Heart left ventricle (tissue), 16 donors: ENCODE results near the gene PPP1R2. TPM values are rescaled to one million over a fixed set of nuclear protein-coding genes. Genes with fewer than 3 reads are reported as not detected.

Source experiments
- ATAC-seq, 4 donors: fragments of 200-7000 bp; cut with Tn5 transposase; one replicate each; pipeline ENCODE4 v1.9.1; 2020 to 2022; ENCODE audit warnings: moderate library complexity in 4 of 4, mild to moderate bottlenecking in 3 of 4, moderate number of reproducible peaks in 1 of 4
- DNase-seq, 5 donors: peaks; one replicate each; pipeline ENCODE4 v3.0.0-alpha.2; 2020
- H3K27ac ChIP-seq, 12 donors: fragments of 200-600 bp; sonication (generic) in 4 of 12; one replicate each; pipeline versions ENCODE4 v1.5.0 to v1.8.0; 2016 to 2022; ENCODE audit warnings: mild to moderate bottlenecking in 2 of 12
- H3K27me3 ChIP-seq, 9 donors: fragments of 200-600 bp; sonication (generic) in 2 of 9; one replicate each; pipeline versions ENCODE4 v1.5.1 to v1.8.0; 2016 to 2022; ENCODE audit warnings: mild to moderate bottlenecking in 3 of 9
- H3K36me3 ChIP-seq, 9 donors: fragments of 200-600 bp; sonication (generic) in 2 of 9; one replicate each; pipeline versions ENCODE4 v1.5.0 to v1.8.0; 2018 to 2022; ENCODE audit warnings: mild to moderate bottlenecking in 2 of 9
- H3K4me1 ChIP-seq, 12 donors: fragments of 200-600 bp; sonication (generic) in 4 of 12; one replicate each; pipeline versions ENCODE4 v1.5.0 to v1.8.0; 2016 to 2022; ENCODE audit warnings: mild to moderate bottlenecking in 3 of 12
- H3K4me3 ChIP-seq, 12 donors: fragments of 200-600 bp; sonication (generic) in 4 of 12; one replicate each; pipeline versions ENCODE4 v1.5.0 to v1.8.0; 2017 to 2022; ENCODE audit warnings: mild to moderate bottlenecking in 9 of 12, moderate library complexity in 4 of 12
- H3K9me3 ChIP-seq, 12 donors: fragments of 200-600 bp; sonication (generic) in 4 of 12; one replicate each; pipeline versions ENCODE4 v1.5.0 to v1.8.0; 2016 to 2022; ENCODE audit warnings: mild to moderate bottlenecking in 1 of 12
- CTCF ChIP-seq, 12 donors: fragments of 200-600 bp; sonication (generic) in 4 of 12; IDR thresholded peaks; one replicate each; pipeline versions ENCODE4 v1.5.0 to v1.8.0; 2018 to 2022; ENCODE audit warnings: antibody characterized with exemption in 12 of 12, mild to moderate bottlenecking in 5 of 12
- POLR2A ChIP-seq, 2 donors: fragments of 450-650 bp; IDR thresholded peaks; one replicate each; pipeline ENCODE4 v1.6.1; 2017; ENCODE audit warnings: antibody characterized with exemption in 2 of 2, mild to moderate bottlenecking in 2 of 2, moderate library complexity in 2 of 2
- WGBS, 4 donors: extraction: QIAGEN DNeasy Blood & Tissue Kit in 2 of 4; methylation state at CpG; one replicate each; pipeline versions ENCODE4 v1.1.5 to v1.1.7; 2013 to 2018; 5-methylcytosine and 5-hydroxymethylcytosine counted together
- intact Hi-C, 10 donors: fragments of 100-400 bp; cut with DNase I; formaldehyde crosslinking; loops; one replicate each; pipeline versions ENCODE4 v1.11.1 to v1.14.2; 2022
- polyA plus RNA-seq, 2 donors: library from polyadenylated mRNA; stranded (reverse); fragments of 200-250 nt; gene quantifications; one replicate each; pipeline ENCODE4 v1.2.3, GENCODE V29; 2013
- total RNA-seq, 9 donors: library from RNA; depleted of rRNA in 2 of 9; stranded (reverse); fragments of >200 nt in 2 of 9; fragmentation: NEBNext Ultra II Directional in 3 of 9; extraction: Animal tissue kit (Norgen Biotek cat#: 25700) in 3 of 9; gene quantifications; one replicate each; pipeline versions ENCODE4 v1.1.0 to v1.2.4, GENCODE V29; 2016 to 2023
- donor health status: ischemic (EF 13 %, LVEDD 7.1; RV severe dilation, severe dysfunction).
- donor health status: healthy with polysubstance abuse.
- donor health status: DM: no; HTN: yes; CAD: no.
- donor health status: DM: no; HTN: no; CAD: no.
- donor health status: ischemic (EF 25% LVEDD 6.9; RV normal size, moderate dysfunction).
- donor health status: ischemic (EF 25% LVEDD 5.7; RV mildly dilated, moderate dysfunction).
- donor health status: healthy.
- donor health status: DM: yes; HTN: yes; CAD: no.
- donor health status: ischemic (EF 35%, LVEDD 5.7; RV mildly dilated, moderate dysfunction).
- donor health status: nonischemic (EF 11% LVEDD 7.7; RV severe dilation, severe dysfunction).
- donor health status: DM: yes; HTN: yes; CAD: no.
- donor health status: PGD.
- donor health status: ischemic (EF 29% LVEDD 5.4; RV normal size, mild dysfunction).
- donor health status: nonischemic (EF 23%, LVEDD 6.1; RV moderate dilation, normal function).

The PPP1R2 gene
- total and polyA plus RNA-seq, 11 donors: 16.8 to 63.6 (median 43.9) TPM

DNA sequence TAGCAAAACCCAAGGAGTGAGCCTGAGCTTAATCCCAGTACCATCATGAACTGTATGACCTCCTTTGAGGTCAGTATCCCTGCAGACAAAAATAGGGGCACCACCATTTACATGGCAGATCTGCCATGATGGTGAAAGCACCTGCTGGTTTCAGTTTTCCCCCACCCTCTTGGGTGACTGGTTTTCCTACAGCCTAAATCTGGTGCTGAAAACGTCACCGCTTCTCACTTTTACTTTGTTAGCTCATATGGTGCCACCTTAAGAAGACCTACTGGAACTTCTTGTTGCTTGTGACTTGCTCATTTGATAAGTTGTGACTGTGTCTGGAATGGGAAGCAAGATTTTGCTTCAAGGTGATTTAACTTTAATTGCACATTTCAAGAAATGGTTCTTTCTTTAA is 5.1 kb downstream of the PPP1R2 start:
- intact Hi-C loops: no loop called here
- Histone ChIP-seq H3K27me3 (no peaks in the 10 kb centered on the region), H3K36me3 (no peaks in the 10 kb centered on the region), H3K4me3 (no peak overlapping the region), H3K9me3 (no peaks in the 10 kb centered on the region), H3K27ac (no peak overlapping the region), H3K4me1 (peaks cover 3 to 65% (median 44%) of the 10 kb centered on the region in 12 donors)
- ATAC-seq (no peak), DNase-seq (no peak)
- TF ChIP-seq CTCF (IDR thresholded peaks at IDR 0.05): no peak
- no peak for TF ChIP-seq POLR2A (IDR thresholded peaks at IDR 0.05)
- WGBS, 4 donors: 64 to 75% (median 69%) methylated on average over 2 of the region's 2 CpGs

GRCh38 chr3:195535293-195535692 is 7.8 kb downstream of the PPP1R2 start:
- ATAC-seq (no peak), DNase-seq (no peak)
- Histone ChIP-seq H3K27ac (no peak overlapping the region), H3K27me3 (no peaks in the 10 kb centered on the region), H3K4me3 (no peak overlapping the region), H3K36me3 (no peaks in the 10 kb centered on the region), H3K4me1 (peaks cover 0 to 62% (median 34%) of the 10 kb centered on the region in 12 donors), H3K9me3 (no peaks in the 10 kb centered on the region)
- no peak for TF ChIP-seq POLR2A (IDR thresholded peaks at IDR 0.05)
- no peak for TF ChIP-seq CTCF (IDR thresholded peaks at IDR 0.05)
- intact Hi-C loops: no loop called here
- WGBS, 4 donors: 78 to 87% (median 82%) methylated on average over 5 of the region's 5 CpGs

DNA sequence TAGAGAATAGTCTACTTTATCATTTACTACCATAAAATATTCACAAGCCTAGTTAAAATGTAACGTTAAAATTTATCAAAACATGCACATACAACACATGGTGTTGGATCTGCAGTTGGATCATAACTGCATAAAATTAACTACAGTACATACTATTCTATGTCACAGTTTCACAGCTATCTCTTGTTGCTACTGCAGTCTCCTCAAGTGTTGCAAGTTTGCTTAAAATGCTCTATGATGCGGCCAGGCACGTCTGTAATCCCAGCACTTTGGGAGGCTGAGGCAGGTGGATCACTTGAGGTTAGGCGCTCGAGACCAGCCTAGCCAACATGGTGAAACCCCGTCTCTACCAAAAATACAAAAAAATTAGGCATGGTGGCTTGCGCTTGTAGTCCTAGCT is 10.3 kb downstream of the PPP1R2 start:
- peaks cover 0 to 38% (median 15%) of the 10 kb centered on the region in 12 donors for H3K4me1 ChIP-seq

DNA sequence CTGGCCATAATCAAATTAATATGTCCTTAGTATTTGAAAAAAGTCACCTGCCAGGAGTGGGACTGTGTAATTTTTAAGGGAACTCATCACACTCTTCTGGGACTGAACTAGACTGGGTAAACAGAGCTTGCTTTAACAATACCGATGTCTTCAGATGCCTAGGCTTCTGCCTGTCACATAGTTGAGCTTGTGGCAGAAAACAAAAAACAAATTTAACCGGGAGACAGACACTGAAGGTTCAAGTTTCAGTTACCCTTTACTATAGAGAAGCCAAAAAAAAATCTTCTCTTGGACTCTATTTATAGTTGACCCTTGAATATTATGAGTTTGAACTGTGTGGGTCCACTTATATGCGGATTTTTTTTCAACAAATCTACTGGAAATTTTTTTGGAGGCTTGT is 10.8 kb downstream of the PPP1R2 start:
- ATAC-seq: no peak
- Histone ChIP-seq H3K27ac (no peak overlapping the region), H3K4me3 (no peak overlapping the region), H3K36me3 (peaks cover 0 to 22% (median 7%) of the 10 kb centered on the region in 9 donors), H3K4me1 (peaks cover 0 to 34% (median 14%) of the 10 kb centered on the region in 12 donors), H3K27me3 (no peaks in the 10 kb centered on the region), H3K9me3 (no peaks in the 10 kb centered on the region)
- intact Hi-C loops: no loop called here
- DNase-seq: no peak
- 38 to 55% (median 51%) methylated on average over 3 of the region's 3 CpGs for WGBS, 4 donors
- no peak for TF ChIP-seq CTCF (IDR thresholded peaks at IDR 0.05)
- TF ChIP-seq POLR2A (IDR thresholded peaks at IDR 0.05): no peak

More for the DNA sequence above, 10.3 kb downstream of the PPP1R2 start:
- DNase-seq: no peak
- no peaks in the 10 kb centered on the region for H3K9me3 ChIP-seq
- TF ChIP-seq CTCF (IDR thresholded peaks at IDR 0.05): no peak
- WGBS, 4 donors: 55 to 73% (median 71%) methylated on average over 7 of the region's 7 CpGs
- no peak overlapping the region for H3K4me3 ChIP-seq
- H3K27ac ChIP-seq: no peak overlapping the region
- ATAC-seq: peak in 1 of 4 donors; percentile 9
- H3K27me3 ChIP-seq: no peaks in the 10 kb centered on the region
- intact Hi-C loops: no loop called here
- peaks cover 0 to 18% (median 3%) of the 10 kb centered on the region in 9 donors for H3K36me3 ChIP-seq
